HG03571 (cell line): ENCODE measurements around the gene CNIH2.
"Not testable (repeated sequence)": the region's sequence is repeated elsewhere in the genome, so short reads cannot be mapped to it uniquely, and the experiment has no call there.

Experiments used
- ATAC-seq: cut with Tn5 transposase; IDR thresholded peaks from one replicate; pipeline ENCODE4 v1.9.1; 2021; ENCODE audit not compliant: unreplicated experiment

CNIH2 gene

DNA sequence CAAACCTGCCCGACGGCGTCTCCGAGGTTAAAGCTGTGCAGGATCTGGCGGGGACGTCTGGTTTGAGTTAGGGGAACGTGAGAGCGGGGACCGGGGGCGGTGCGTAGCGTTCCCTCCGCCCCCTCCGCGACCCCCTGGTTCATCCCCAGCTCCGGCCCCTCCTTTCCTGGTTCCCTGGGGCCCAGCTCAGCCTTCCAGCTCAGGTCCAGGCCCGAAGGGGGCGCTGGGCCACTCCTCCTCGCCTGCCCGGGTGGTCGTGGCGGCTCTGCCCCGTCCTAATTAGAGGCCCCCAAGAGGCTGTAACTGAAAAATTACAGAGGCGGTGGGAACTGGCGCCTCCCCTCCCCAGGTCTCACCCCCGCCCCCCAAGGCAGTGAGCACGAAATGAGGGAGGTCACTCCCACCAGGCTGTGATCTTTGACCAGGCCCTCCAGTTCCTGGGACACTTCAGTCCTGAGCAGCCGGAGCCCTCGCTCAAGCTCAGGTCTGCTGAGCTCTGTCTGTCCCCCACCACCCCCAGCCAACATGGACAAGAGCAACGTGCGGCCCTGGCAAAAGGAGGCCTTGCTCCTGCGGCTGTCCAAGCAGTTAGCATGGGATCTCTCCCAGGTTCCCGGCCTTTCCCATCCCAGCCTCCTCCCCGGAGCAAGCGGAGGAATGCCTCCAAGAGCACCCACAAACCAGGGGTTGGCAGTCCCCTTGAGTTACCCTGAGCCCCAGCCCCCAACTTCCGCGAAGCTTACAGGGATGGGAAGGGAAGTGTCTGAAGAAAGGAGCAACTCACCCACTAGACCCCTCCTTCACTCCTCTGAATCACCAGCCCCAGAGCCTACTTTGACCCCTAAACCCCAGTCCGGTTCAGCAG is 35.6 kb downstream of the CNIH2 start:
- no peak for ATAC-seq

GRCh38 chr11:66314186-66314501 is 36.2 kb downstream of the CNIH2 start:
- ATAC-seq: no peak

GRCh38 chr11:66314561-66315497 is 36.9 kb downstream of the CNIH2 start:
- ATAC-seq: no peak

DNA sequence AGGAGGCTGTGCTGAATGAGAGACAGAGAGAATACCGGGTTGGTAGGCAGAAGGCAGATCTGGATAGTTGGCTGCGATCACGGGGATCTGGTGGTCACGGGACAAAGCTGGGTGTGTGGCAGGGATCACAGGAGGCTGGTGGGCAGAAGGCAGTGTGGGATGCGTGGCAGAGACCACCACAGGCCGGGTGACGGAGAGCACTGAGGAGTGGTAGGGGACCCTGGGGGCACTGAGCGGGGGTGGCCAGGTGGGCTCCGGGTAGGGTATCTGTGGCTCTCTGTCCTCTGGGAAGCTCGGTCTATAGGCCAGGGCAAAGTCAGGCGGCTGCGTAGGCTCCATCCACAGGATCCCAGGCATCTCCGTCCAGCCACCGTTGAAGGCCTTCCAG is 37.5 kb downstream of the CNIH2 start:
- ATAC-seq: no peak

DNA sequence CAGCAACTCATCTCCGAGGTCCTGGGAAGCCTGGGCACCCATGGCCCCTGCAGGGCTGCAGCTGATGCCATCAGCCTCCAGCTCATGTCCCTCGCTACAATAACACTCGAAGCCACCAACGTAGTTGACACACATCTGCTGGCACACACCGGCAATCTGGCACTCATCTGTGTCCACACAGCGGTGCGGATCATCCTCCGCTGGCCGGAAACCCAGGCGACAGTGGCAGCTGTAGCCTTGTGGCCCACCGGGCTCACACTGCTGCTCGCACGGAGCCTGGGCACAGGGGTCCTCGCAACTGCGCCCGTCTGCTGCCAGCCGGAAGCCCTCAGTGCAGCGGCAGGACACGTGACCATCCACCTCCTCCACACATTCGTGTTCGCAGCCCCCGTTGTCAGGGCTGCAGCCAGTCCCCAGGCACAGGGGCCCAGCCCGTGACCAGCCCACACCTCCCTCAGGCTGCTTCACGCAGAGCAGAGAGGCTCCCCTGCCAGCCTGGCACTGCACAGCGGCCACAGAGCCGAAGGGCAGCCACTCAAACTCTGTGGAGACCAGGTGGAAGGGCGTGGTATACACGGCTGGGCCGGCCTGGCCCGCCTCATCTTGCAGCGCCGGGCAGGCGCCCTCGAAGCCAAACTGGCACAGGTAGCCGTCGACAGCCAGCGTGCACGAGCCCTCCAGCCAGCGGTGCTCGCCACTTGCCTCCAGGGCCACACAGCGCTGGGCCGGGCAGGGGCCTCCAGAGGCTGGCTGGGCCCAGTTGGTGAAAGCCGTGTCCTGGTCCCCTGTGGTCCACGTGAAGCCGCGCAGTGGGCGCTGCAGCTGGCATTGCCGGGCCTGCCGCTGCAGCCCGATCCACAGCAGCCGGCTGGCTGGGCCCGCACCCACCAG is 38.2 kb downstream of the CNIH2 start:
- no peak for ATAC-seq

DNA sequence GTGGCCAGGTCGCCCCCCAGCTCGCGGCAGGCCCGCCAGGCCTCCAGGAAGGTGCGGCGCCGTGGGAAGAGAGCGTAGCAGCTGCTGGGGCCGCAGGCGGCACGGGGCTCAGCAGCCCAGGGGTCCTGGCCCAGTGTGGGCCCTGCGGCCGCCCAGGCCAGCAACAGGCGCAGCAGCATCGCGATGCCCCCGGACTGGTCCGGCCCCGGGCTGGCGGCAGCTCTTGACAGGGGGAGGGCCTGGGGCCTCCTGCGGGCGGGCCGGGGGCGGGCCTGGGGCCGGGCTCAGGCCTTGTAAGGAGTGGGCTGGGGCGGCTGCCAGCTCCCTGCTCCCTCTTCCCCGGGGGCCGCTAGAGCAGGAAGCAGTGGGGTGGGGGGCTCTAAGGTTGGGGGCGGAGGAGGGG is 38.9 kb downstream of the CNIH2 start, which contains the start of gene CD248:
CD248 (minus strand) TSS at position 196 of the 403 bp plus-strand sequence; CDS start at position 179, 17 bp downstream.
- ATAC-seq: no peak

GRCh38 chr11:66317322-66317722 is 39.3 kb downstream of the CNIH2 start:
- no peak for ATAC-seq

GRCh38 chr11:66317723-66318599 is 40.0 kb downstream of the CNIH2 start:
- ATAC-seq: no peak

- no peak for ATAC-seq
Observed at GRCh38 chr11:66318600-66318970, 40.6 kb downstream of the CNIH2 start.

GRCh38 chr11:66320289-66320688 is 42.3 kb downstream of the CNIH2 start:
- ATAC-seq: not testable (repeated sequence)

DNA sequence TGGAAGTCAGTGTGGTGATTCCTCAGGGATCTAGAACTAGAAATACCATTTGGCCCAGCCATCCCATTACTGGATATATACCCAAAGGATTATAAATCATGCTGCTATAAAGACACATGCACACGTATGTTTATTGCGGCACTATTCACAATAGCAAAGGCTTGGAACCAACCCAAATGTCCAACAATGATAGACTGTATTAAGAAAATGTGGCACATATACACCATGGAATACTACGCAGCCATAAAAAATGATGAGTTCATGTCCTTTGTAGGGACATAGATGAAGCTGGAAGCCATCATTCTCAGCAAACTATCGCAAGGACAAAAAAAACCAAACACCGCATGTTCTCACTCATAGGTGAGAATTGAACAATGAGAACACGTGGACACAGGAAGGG is 42.8 kb downstream of the CNIH2 start:
- ATAC-seq: not testable (repeated sequence)

DNA sequence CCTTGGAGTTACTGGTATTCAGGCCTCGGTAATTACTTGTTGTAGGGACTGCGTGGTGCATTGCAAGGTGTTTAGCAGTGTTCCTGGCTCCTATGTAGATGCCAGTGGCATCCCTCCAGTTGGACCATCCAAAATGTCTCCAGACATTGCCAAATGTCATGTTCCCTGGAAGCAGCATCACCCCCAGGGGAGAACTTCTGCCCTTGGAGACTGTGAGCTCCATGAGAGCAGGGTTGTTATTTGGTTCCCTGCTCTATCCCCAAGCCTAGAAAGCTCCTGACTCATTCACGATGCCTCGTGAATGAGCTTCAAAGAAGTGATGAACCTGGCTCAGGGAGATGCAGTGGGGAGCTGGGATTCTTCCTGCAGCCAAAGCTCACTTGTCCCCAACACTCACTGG is 43.6 kb downstream of the CNIH2 start:
- no peak for ATAC-seq

- ATAC-seq: no peak
Observed at GRCh38 chr11:66322732-66323427, 44.9 kb downstream of the CNIH2 start.

GRCh38 chr11:66323684-66324083 is 45.7 kb downstream of the CNIH2 start:
- no peak for ATAC-seq

DNA sequence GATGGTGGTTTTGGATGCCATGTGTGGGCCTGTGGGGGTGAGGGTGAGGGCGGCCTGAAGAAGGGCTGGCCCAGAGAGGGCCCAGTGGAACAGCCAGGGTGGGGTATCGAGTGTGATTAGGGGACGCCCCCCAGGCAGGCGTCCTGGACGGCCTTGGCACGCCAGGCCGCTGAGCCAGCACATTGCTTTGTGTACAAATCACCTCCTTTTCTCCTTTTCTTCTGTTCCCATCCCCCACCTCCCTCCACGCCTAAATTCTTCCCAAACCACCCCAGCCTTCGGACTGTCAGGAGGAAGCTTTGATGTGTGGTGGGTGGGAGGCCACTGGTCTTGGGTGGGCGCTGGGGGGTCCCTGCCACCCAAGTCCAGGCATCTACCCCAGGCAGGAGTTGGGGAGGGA is 46.7 kb downstream of the CNIH2 start:
- no peak for ATAC-seq

GRCh38 chr11:66325263-66325671 is 47.3 kb downstream of the CNIH2 start:
- no peak for ATAC-seq

- ATAC-seq: no peak
Observed at GRCh38 chr11:66326261-66327111, 48.5 kb downstream of the CNIH2 start.
